ENCODE data around the gene TSC22D1.

DNA sequence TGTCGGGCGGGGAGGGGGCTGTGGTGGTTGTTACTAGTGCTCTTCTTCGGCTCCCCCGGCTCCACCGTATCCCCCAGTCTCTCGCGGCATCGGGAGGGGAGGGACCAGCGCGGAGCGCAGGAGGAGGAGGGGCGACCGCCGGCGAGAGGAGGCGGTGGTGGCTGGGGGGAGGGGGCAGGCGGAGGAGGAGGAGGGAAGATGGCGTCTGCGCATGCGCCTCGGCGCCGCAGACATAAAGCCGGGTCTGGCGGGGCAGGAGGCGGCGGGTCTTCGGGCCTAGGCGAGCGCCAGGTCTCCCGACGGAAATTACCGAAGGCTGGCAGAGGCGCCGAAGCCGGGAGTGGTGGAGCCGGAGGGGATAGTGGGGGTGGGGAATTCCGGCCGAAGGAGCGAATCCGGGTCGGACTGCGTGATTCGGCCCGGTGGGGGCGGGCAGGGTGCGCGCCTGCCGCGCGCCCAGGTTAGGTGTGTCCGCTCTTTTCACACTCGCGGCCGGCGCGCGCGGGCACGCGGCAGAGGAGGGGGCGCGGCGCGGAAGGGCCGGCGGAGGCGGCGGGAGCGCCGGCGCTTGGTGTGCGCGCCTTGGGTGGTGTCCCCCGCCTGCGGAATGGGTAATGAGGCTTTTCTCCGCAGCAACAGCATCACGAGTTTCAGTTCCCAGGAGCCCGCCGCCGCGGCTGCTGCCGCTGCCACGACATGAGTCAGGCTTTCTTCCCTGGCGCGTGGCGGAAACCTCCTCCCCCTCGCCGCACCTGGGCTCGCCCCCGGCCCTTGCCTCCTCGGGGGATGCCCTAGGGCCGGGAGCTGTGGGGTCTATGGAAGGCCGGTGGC is 1.3 kb upstream of the TSC22D1 start:
- TF ChIP-seq, protein P1, sequence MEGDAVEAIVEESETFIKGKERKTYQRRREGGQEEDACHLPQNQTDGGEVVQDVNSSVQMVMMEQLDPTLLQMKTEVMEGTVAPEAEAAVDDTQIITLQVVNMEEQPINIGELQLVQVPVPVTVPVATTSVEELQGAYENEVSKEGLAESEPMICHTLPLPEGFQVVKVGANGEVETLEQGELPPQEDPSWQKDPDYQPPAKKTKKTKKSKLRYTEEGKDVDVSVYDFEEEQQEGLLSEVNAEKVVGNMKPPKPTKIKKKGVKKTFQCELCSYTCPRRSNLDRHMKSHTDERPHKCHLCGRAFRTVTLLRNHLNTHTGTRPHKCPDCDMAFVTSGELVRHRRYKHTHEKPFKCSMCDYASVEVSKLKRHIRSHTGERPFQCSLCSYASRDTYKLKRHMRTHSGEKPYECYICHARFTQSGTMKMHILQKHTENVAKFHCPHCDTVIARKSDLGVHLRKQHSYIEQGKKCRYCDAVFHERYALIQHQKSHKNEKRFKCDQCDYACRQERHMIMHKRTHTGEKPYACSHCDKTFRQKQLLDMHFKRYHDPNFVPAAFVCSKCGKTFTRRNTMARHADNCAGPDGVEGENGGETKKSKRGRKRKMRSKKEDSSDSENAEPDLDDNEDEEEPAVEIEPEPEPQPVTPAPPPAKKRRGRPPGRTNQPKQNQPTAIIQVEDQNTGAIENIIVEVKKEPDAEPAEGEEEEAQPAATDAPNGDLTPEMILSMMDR (conservative IDR thresholded peaks at IDR 0.05 in 1 of 2, IDR thresholded peaks at IDR 0.05 in 1 of 2; ENCODE audit: extremely low read depth in 1 of 2, insufficient read depth in 1 of 2, low read depth in 1 of 2, low read length in 2 of 2): no peak
- no peak for TF ChIP-seq EZH2 (IDR thresholded peaks at IDR 0.05; ENCODE audit: borderline replicate concordance, low read length)
